Sciatic nerve (tissue), 2 donors: ENCODE results near the gene DTX2. TPM values are rescaled to one million over a fixed set of nuclear protein-coding genes. Genes with fewer than 3 reads are reported as not detected.
"Not testable (repeated sequence)": the region's sequence is repeated elsewhere in the genome, so short reads cannot be mapped to it uniquely, and the experiment has no call there.

Source experiments
- ATAC-seq: fragments of 200-7000 bp; cut with Tn5 transposase; one replicate; pipeline ENCODE4 v1.9.1; 2020; ENCODE audit warnings: mild to moderate bottlenecking, moderate library complexity
- DNase-seq: peaks from one replicate; pipeline ENCODE4 v3.0.0-alpha.2; 2020; ENCODE audit warnings: low spot score
- intact Hi-C: fragments of 100-400 bp; cut with DNase I; formaldehyde crosslinking; loops from one replicate; pipeline ENCODE4 v1.14.2; 2022
- total RNA-seq: library from RNA; stranded (reverse); fragmentation: NEBNext Ultra II Directional; extraction: Animal tissue kit (Norgen Biotek cat#: 25700); gene quantifications from one replicate; pipeline ENCODE4 v1.2.1, GENCODE V29; 2021
- donor health status: DM: no; HTN: no; CAD: no.
- donor health status: DM: no; HTN: no; CAD: no.

Gene DTX2
- total RNA-seq, 1 donor from 2014 or later = 41.2 TPM

DNA sequence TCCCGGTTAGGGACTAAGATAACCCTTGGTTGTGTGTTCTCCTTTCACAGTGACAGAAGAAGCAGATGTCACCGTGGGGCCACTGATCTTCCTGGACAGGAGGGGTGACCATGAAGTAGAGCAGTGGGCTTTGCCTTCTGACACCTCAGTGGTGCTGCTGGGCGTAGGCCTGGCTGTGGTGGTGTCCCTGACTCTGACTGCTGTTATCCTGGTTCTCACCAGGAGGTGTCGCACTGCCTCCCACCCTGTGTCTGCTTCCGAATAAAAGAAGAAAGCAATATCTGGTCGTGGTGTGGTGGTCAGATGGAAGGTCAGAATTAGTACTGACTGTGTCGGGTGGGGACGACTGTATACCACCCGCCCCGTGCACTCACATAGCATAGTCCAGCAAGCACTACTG is 19.7 kb upstream of the DTX2 start:
- DNase-seq, intact Hi-C loops: not testable (repeated sequence)
- peak; percentile 23 for ATAC-seq

DNA sequence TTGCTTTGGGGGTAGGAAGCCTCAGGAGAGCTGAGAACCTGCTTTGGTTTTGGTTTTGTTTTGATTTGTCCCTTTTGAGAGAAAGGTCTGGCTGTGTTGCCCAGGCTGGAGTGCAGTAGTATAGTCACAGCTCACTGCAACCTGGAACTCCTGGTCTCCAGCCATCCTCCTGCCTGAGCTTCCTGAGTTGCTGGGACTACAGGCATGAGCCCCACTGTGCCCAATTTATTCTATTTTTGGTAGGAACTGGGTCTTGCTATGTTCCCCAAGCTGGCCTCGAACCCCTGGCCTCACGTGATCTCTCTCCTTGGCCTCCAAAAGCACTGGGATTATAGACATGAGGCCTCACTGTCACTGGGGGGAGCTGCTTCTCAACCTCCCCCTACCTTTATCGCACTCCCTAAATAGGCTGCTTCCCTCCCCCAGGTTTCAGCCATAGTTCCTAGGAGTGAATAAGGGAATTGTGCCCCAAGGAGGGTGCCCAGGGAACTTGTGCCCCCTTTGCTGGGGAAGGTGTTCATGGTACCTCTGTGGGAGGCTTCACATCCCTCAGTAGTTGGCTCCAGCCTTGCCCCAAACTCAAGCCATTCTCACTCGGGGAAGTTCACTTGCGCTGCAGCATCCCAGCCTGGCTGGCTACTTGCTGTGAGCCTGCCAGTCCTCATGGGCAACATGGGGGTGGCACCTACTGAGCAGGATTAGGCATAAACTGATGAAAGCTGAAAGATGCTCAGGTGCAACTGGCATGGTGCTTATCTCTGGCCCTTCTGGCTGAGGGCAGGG is 18.7 kb upstream of the DTX2 start:
- DNase-seq, intact Hi-C loops, ATAC-seq: not testable (repeated sequence)

- intact Hi-C loops, ATAC-seq: not testable (repeated sequence)
Observed at GRCh38 chr7:76443846-76444245, 17.7 kb upstream of the DTX2 start.

GRCh38 chr7:76445577-76446008 is 15.9 kb upstream of the DTX2 start:
- DNase-seq, intact Hi-C loops: not testable (repeated sequence)
- peak; percentile 97 for ATAC-seq

More at GRCh38 chr7:76443846-76444245, 17.7 kb upstream of the DTX2 start:
- DNase-seq = not testable (repeated sequence)

GRCh38 chr7:76457017-76457416 is 4.5 kb upstream of the DTX2 start:
- peak; percentile 62 for ATAC-seq
- DNase-seq, intact Hi-C loops: not testable (repeated sequence)

DNA sequence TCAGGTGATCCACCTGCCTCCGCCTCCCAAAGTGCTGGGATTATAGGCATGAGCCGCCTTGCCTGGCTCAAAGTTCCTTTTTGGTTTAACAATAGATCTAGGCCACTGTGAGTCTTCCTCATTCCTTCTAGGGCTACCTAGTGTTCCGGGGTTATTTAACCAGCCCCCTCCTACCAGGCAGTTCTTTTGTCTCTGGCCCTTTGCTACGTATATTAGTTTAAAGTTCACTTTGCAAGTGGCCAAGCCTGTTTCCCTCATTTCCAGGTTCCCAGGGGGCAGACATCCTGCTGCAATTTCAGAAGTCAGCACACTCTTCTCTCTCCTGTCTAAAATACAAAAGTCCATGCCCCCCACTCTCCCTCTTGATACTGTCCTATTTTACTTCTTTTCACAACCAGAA is 3.0 kb upstream of the DTX2 start:
- DNase-seq, intact Hi-C loops, ATAC-seq: not testable (repeated sequence)

- intact Hi-C loops, ATAC-seq, DNase-seq: not testable (repeated sequence)
Observed at GRCh38 chr7:76460767-76461166, 742 bp upstream of the DTX2 start.

GRCh38 chr7:76462271-76462882 is 868 bp downstream of the DTX2 start:
- DNase-seq, intact Hi-C loops: not testable (repeated sequence)
- peak; percentile 11 for ATAC-seq

DNA sequence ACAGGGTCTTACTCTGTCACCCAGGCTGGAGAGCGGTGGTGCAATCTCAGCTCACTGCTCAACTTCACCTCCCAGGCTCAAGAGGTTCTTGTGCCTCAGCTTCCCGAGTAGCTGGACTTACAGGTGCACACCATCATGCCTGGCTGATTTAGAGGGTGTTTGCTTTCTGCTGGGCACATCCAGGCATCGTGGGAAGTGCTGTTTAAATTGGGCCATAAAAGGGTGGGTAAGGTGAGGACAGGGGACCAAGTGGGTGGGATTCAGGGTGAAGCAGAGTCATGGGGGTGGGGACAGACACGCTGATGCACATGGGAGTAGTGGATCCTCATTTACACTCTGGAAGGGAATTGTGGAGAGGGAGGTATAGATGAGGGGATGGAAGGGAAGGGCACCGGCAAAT is 3.5 kb downstream of the DTX2 start:
- intact Hi-C loops, ATAC-seq, DNase-seq: not testable (repeated sequence)

GRCh38 chr7:76465950-76466349 is 4.4 kb downstream of the DTX2 start:
- ATAC-seq = peak; percentile 75
- intact Hi-C loops, DNase-seq: not testable (repeated sequence)

GRCh38 chr7:76467743-76468404 is 6.4 kb downstream of the DTX2 start:
- DNase-seq (peak; percentile 64), ATAC-seq (peak; percentile 68)
- intact Hi-C loops = not testable (repeated sequence)

GRCh38 chr7:76471556-76472221 is 10.2 kb downstream of the DTX2 start:
- ATAC-seq, DNase-seq, intact Hi-C loops: not testable (repeated sequence)

- DNase-seq, intact Hi-C loops, ATAC-seq: not testable (repeated sequence)
Observed at GRCh38 chr7:76473097-76473496, 11.6 kb downstream of the DTX2 start.

- ATAC-seq, intact Hi-C loops, DNase-seq: not testable (repeated sequence)
Observed at GRCh38 chr7:76476280-76476679, 14.8 kb downstream of the DTX2 start.

DNA sequence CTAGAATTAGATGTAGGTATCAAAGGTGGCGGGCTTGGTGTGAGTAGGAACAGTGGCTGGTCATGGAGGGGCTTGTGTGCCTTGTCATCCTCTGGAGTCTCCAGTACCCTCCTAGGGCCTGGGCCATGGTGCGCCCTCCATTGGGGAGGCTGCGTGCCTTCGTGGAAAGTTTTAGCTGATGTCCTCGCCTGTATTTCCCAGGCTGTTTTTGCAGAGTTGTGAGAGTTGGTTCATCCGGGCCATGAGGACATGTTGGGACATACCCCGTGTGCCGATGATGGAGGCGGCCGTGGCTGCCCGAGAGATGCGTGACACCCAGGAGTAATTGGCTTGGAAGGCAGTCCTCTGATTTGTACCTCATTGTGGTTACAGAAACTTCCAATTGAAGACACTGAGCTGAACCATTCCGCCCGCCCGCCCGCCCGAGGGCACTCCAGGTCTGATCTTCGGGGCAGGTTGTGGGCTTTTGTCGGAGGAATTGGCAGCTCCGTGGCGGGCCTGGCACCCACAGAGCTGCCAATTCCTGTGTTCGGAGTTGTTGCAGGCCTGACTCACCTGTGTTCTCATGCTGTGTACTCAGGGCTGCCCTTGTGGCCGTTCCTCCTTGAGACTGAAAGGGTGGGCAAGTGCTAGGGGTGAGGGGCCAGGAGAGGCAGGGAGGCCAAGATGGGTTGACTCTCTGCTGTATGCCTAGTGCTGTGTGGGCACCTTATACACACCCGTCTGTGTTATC is 15.4 kb downstream of the DTX2 start:
- ATAC-seq, intact Hi-C loops, DNase-seq: not testable (repeated sequence)

- DNase-seq, intact Hi-C loops, ATAC-seq: not testable (repeated sequence)
Observed at GRCh38 chr7:76479628-76480027, 18.1 kb downstream of the DTX2 start.

DNA sequence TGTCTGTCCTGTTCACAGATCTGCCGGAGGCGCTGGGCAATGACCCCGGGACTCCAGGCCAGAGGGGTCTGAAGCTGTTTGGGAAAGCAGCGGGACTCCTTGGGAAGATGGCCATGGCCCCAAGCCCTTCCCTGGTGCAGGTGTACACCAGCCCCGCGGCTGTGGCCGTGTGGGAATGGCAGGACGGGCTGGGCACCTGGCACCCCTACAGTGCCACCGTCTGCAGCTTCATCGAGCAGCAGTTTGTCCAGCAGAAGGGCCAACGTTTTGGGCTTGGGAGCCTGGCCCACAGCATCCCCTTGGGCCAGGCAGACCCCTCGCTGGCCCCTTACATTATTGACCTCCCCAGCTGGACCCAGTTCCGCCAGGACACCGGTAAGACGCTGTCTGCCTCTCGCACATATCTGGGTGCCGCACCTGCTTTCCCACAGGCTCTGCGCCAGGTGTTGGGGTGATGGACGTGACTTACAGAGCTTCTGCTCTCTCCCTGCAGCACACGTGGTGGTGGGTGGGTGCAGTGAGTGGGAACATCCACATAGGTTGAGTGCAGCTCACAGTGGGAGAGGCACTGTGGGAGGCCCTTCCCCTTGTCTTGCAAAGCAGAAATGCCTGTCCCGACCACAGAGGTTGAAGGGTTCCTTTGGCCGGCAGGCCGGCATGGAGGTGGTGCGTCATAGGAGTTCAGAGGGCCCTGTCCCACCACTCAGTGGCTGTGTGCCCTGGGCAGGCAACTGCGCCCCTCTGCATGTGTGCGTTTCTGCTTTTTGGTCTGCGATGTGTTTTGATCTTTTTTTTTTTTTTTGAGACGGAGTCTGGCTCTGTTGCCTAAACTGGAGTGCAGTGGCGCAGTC is 19.1 kb downstream of the DTX2 start:
- ATAC-seq, DNase-seq, intact Hi-C loops: not testable (repeated sequence)
